Epithelial cell of proximal tubule (primary cell): ENCODE measurements around the gene C6orf89. TPM values are rescaled to one million over a fixed set of nuclear protein-coding genes. Genes with fewer than 3 reads are reported as not detected.
"Not testable (repeated sequence)": the region's sequence is repeated elsewhere in the genome, so short reads cannot be mapped to it uniquely, and the experiment has no call there.

ENCODE experiments used
- DNase-seq: peaks from one replicate; pipeline ENCODE4 v3.0.0-alpha.2; 2011; ENCODE audit warnings: low read depth
- H3K4me3 ChIP-seq: 2 replicates; pipeline ENCODE4 v1.5.1; 2011; ENCODE audit warnings: low read depth, mild to moderate bottlenecking, low read length
- CTCF ChIP-seq: conservative IDR thresholded peaks from 2 replicates; pipeline ENCODE4 v1.5.1; 2012; ENCODE audit warnings: low read depth, mild to moderate bottlenecking, low read length
- total RNA-seq: library from RNA; depleted of rRNA; stranded (reverse); fragments of >200 nt; gene quantifications from 2 replicates; pipeline ENCODE4 v1.2.3, GENCODE V29; 2015

The C6orf89 gene
- total RNA-seq, 1 donor from 2014 or later = 16.3 TPM

GRCh38 chr6:36888115-36888643, 2.4 kb downstream of the C6orf89 start:
- DNase-seq = no peak
- no peak overlapping the region for H3K4me3 ChIP-seq
- no peak for TF ChIP-seq CTCF

DNA sequence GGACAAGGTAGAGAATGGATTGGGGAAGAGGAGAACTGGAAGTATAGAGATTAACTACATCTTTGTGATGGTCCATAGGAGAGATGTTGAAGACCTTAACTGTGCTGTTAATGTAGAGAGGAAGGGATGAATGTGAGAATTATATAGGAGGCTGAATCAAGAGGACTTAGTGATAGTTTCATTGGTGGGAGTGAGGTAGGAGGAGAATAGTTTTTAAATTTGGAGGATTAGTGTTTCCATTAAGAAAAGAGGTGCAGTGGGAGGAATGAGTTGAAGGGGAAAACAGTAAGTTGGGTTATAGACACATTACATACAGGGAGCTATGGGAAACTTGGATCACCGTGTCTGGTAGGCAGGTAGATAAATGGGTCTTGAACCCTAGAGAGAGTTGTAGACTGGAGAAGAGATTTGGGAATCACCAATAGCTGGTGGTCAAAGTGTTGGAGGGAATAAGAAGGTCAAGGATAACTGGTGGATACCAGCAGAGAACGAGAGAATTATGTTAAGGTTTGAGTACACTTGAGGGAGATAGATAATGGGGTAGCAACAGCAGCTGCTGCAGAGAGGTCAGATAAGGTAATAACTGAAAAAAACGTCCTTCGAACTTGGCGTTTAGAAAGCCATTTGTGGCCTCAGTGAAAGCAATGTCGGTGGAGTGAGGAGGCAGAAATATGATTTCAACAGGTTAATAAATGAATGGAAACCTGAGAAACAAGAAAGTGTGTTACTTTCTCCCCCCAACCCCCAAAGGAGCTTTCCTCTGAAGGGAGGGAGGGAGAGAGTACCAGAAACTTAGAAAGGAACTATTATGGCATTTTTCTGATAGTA, 3.1 kb downstream of the C6orf89 start:
- DNase-seq = no peak
- TF ChIP-seq CTCF = no peak
- no peak overlapping the region for H3K4me3 ChIP-seq

GRCh38 chr6:36890112-36890663, 4.4 kb downstream of the C6orf89 start:
- no peak for DNase-seq
- TF ChIP-seq CTCF = no peak
- no peak overlapping the region for H3K4me3 ChIP-seq

- not testable (repeated sequence) for H3K4me3 ChIP-seq, DNase-seq
Measured at GRCh38 chr6:36891153-36891552, 5.4 kb downstream of the C6orf89 start.

- no peak overlapping the region for H3K4me3 ChIP-seq
- DNase-seq = peak; percentile 62
- no peak for TF ChIP-seq CTCF
Measured at GRCh38 chr6:36893976-36894932, 8.5 kb downstream of the C6orf89 start.

DNA sequence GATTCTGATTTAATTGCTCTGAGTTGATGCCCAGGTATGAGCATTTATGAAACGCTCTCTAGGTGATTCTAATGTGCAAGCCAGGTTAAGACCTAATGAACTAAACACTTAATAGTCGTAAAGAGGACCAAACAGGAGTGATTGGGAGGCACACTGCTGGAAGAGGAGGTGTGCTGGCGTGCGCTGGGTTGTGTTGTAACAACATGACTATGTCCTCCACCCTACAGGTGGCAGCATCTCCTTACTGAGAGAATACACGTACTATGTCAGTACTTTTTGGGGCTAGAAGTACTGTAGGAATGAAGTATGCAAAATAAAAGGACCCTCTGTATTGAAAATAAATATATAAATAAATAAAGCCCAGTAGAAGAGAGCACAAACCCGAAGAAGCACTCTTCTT, 11.9 kb downstream of the C6orf89 start:
- H3K4me3 ChIP-seq = no peak overlapping the region
- TF ChIP-seq CTCF = peak; percentile 32
- no peak for DNase-seq

DNA sequence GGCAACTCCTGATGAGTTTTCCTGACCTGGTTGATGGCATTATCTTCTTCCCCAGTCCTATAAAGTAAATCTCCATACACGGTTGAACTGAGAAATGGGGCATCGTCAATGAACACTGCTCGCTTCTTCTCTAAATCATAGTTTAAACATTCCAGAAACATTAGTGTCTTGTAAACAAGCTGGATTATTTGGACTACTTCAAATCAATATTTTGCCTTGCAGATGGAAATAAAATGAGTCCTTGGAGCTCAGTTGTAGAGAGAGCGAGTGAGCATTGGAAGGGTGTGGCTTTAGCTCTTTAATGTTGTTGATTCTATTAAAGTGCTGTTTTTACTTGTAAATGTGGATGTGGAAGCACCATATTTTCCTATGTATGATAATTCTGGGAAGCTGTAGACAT, 18.4 kb downstream of the C6orf89 start:
- DNase-seq = no peak
- H3K4me3 ChIP-seq = no peak overlapping the region
- TF ChIP-seq CTCF = no peak
